HepG2 (cell line): ENCODE results near the gene TPST1. TPM values are rescaled to one million over a fixed set of nuclear protein-coding genes. Genes with fewer than 3 reads are reported as not detected.

ENCODE experiments used
- HCFC1 ChIP-seq: fragments of 150-350 bp; IDR thresholded peaks from 2 replicates; pipeline ENCODE4 v1.6.1; 2014; ENCODE audit warnings: low read depth, low read length
- HNF4G ChIP-seq, 2 experiments: sonication (generic) in 1 of 2; formaldehyde crosslinking in 1 of 2; IDR thresholded peaks; 2 replicates each; pipeline versions ENCODE4 v1.4.0 to v1.6.1; 2011 to 2020; ENCODE audit warnings: borderline replicate concordance in 2 of 2, low read depth in 2 of 2, mild to moderate bottlenecking in 2 of 2, low read length in 1 of 2, missing genetic modification reagents in 1 of 2, moderate library complexity in 1 of 2
- IRF9 ChIP-seq: sonication (generic); formaldehyde crosslinking; IDR thresholded peaks from 2 replicates; pipeline ENCODE4 v1.8.0; 2022; ENCODE audit warnings: missing genetic modification reagents, mild to moderate bottlenecking, borderline replicate concordance
- MAZ ChIP-seq, 2 experiments: sonication (generic) in 1 of 2; formaldehyde crosslinking in 1 of 2; IDR thresholded peaks; 2 replicates each; pipeline versions ENCODE4 v1.5.0 to v1.6.1; 2012 to 2020; ENCODE audit warnings: low read depth in 2 of 2, mild to moderate bottlenecking in 2 of 2, borderline replicate concordance in 1 of 2, improper control_type of control experiment in 1 of 2, low read length in 1 of 2, missing genetic modification reagents in 1 of 2, moderate library complexity in 1 of 2
- POGZ ChIP-seq: sonication (generic); formaldehyde crosslinking; IDR thresholded peaks from 2 replicates; pipeline ENCODE4 v1.4.0; 2020; ENCODE audit warnings: mild to moderate bottlenecking, missing genetic modification reagents
- RARA ChIP-seq: IDR thresholded peaks from 2 replicates; pipeline ENCODE4 v1.6.1; 2016; ENCODE audit warnings: missing genetic modification reagents, missing compliant biosample characterization
- SP4 ChIP-seq: sonication (generic); formaldehyde crosslinking; IDR thresholded peaks from 2 replicates; pipeline ENCODE4 v1.8.1; 2023; ENCODE audit warnings: mild to moderate bottlenecking, missing genetic modification reagents
- THRA ChIP-seq: sonication (generic); formaldehyde crosslinking; IDR thresholded peaks from 2 replicates; pipeline ENCODE4 v1.4.0; 2020; ENCODE audit warnings: missing genetic modification reagents, borderline replicate concordance
- TRIM24 ChIP-seq: sonication (generic); formaldehyde crosslinking; IDR thresholded peaks from 2 replicates; pipeline ENCODE4 v1.8.0; 2022; ENCODE audit warnings: mild to moderate bottlenecking, missing genetic modification reagents
- ZBTB49 ChIP-seq: sonication (generic); formaldehyde crosslinking; IDR thresholded peaks from 2 replicates; pipeline ENCODE4 v1.4.0; 2020; ENCODE audit warnings: missing genetic modification reagents, borderline replicate concordance
- ZBTB7A ChIP-seq: sonication (generic); formaldehyde crosslinking; IDR thresholded peaks from 2 replicates; pipeline ENCODE4 v1.8.0; 2022; ENCODE audit warnings: mild to moderate bottlenecking, missing genetic modification reagents
- ZNF234 ChIP-seq: sonication (generic); formaldehyde crosslinking; conservative IDR thresholded peaks from 2 replicates; pipeline ENCODE4 v1.5.1; 2020; ENCODE audit warnings: mild to moderate bottlenecking, missing genetic modification reagents
- ZNF34 ChIP-seq: sonication (generic); formaldehyde crosslinking; IDR thresholded peaks from 2 replicates; pipeline ENCODE4 v1.4.0; 2020; ENCODE audit warnings: mild to moderate bottlenecking, missing genetic modification reagents, borderline replicate concordance
- ZNF382 ChIP-seq: sonication (generic); formaldehyde crosslinking; IDR thresholded peaks from 2 replicates; pipeline ENCODE4 v1.5.0; 2020; ENCODE audit warnings: missing genetic modification reagents, mild to moderate bottlenecking, borderline replicate concordance
- ZNF550 ChIP-seq: sonication (generic); formaldehyde crosslinking; IDR thresholded peaks from 2 replicates; pipeline ENCODE4 v1.4.0; 2020; ENCODE audit warnings: mild to moderate bottlenecking, missing genetic modification reagents, borderline replicate concordance
- ZNF616 ChIP-seq: sonication (generic); formaldehyde crosslinking; IDR thresholded peaks from 2 replicates; pipeline ENCODE4 v1.5.0; 2020; ENCODE audit warnings: low read depth, mild to moderate bottlenecking, missing genetic modification reagents
- ZNF710 ChIP-seq: sonication (generic); formaldehyde crosslinking; IDR thresholded peaks from 2 replicates; pipeline ENCODE4 v1.5.0; 2020; ENCODE audit warnings: mild to moderate bottlenecking, missing genetic modification reagents, borderline replicate concordance
- ZNF749 ChIP-seq: sonication (generic); formaldehyde crosslinking; IDR thresholded peaks from 2 replicates; pipeline ENCODE4 v1.8.0; 2022; ENCODE audit warnings: mild to moderate bottlenecking, missing genetic modification reagents, moderate library complexity, borderline replicate concordance
- ZNF883 ChIP-seq: sonication (generic); formaldehyde crosslinking; IDR thresholded peaks from 2 replicates; pipeline ENCODE4 v1.5.1; 2020; ENCODE audit warnings: mild to moderate bottlenecking, missing genetic modification reagents; ENCODE audit errors: not compliant biosample characterization
- ZSCAN25 ChIP-seq: sonication (generic); formaldehyde crosslinking; IDR thresholded peaks from 2 replicates; pipeline ENCODE4 v1.8.0; 2022; ENCODE audit warnings: mild to moderate bottlenecking, missing genetic modification reagents
- polyA plus RNA-seq, 8 experiments: library from polyadenylated mRNA; depleted of rRNA in 3 of 8; stranded (reverse) in 7 of 8; unstranded in 1 of 8; fragments of >200 nt; fragmentation: Illumina TruSeq in 4 of 8; extraction: Trizol in 4 of 8; gene quantifications; 2 replicates each; pipeline versions ENCODE4 v1.2.1 to v1.2.3, GENCODE V29; 2011 to 2016; ENCODE audit warnings: low read depth in 4 of 8, missing spikeins in 1 of 8, mixed read lengths in 1 of 8; ENCODE audit not compliant: insufficient read depth in 1 of 8
- total RNA-seq, 5 experiments: library from RNA; depleted of rRNA; stranded (reverse); fragments of >200 nt; fragmentation: Illumina TruSeq; extraction: Trizol; gene quantifications; 2 replicates each; pipeline ENCODE4 v1.2.3, GENCODE V29; 2016; ENCODE audit warnings: low read depth in 1 of 5

Gene TPST1
- total and polyA plus RNA-seq, 2 of the 13 experiments (the other 11 are each of a cell fraction or from before 2014, with no cell fraction given): 24.3 to 34.1 TPM

GRCh38 chr7:66204822-66205740 is at the start of gene TPST1 (continued):
- TF ChIP-seq SP4: peak; percentile 68; the same call in 1 of the 2 replicates
- TF ChIP-seq RARA (CRISPR knock-in tag): peak; percentile 39; the same call in 1 of the 2 replicates
- TF ChIP-seq ZNF749 (CRISPR knock-in tag): no peak
- no peak for TF ChIP-seq TRIM24
- TF ChIP-seq MAZ (IDR thresholded peaks at IDR 0.05; ENCODE audit: borderline replicate concordance, low read depth, low read length): peak; percentile 44; the same call in 1 of the 2 replicates
- peak; percentile 95 for TF ChIP-seq MAZ (CRISPR knock-in tag; IDR thresholded peaks at IDR 0.05; ENCODE audit: low read depth)
- TF ChIP-seq ZNF234 (CRISPR knock-in tag): no peak
- TF ChIP-seq HNF4G (IDR thresholded peaks at IDR 0.05; ENCODE audit: borderline replicate concordance, low read depth, low read length): no peak
- no peak; the same call in 1 of the 2 replicates for TF ChIP-seq HNF4G (CRISPR knock-in tag; IDR thresholded peaks at IDR 0.05; ENCODE audit: borderline replicate concordance, low read depth)
- no peak for TF ChIP-seq HCFC1
- TF ChIP-seq ZNF550 (CRISPR knock-in tag): no peak
- TF ChIP-seq THRA (CRISPR knock-in tag): 0 out of 2 replicates have a peak, but pooled peaks have one; percentile 29
- peak; percentile 78 for TF ChIP-seq ZNF616 (CRISPR knock-in tag)
- TF ChIP-seq ZNF382 (CRISPR knock-in tag): no peak
- TF ChIP-seq ZBTB49: no peak
- TF ChIP-seq ZSCAN25 (CRISPR knock-in tag): peak; percentile 95
- no peak for TF ChIP-seq ZNF34 (CRISPR knock-in tag)
- peak; percentile 85; the same call in 1 of the 2 replicates for TF ChIP-seq IRF9
- no peak for TF ChIP-seq ZNF883 (CRISPR knock-in tag)
- TF ChIP-seq POGZ (CRISPR knock-in tag): peak; percentile 88
- peak; percentile 76 for TF ChIP-seq ZNF710 (CRISPR knock-in tag)
- peak; percentile 89; the same call in 1 of the 2 replicates for TF ChIP-seq ZBTB7A (CRISPR knock-in tag)
